Measurements from ENCODE around the gene RNLS. TPM values are rescaled to one million over a fixed set of nuclear protein-coding genes. Genes with fewer than 3 reads are reported as not detected.

RNLS gene
- total and polyA plus RNA-seq, 5 experiments from 2014 or later, result 2.2 to 3.8 (median 3.1) TPM

Other genes with a start within 250 kb of the RNLS start
- under 1 TPM; 0.18 to 0.22 TPM for gene LIPJ, start 3.4 kb upstream of the RNLS start, total RNA-seq
- gene LIPJ, start 3.4 kb upstream of the RNLS start, polyA plus RNA-seq, result not detected
- not detected for gene LIPF, start 81.1 kb upstream of the RNLS start, total RNA-seq
- gene LIPF, start 81.1 kb upstream of the RNLS start, polyA plus RNA-seq, result not detected
- gene LIPK, start 122.9 kb upstream of the RNLS start, total RNA-seq, result not detected
- gene LIPK, start 122.9 kb upstream of the RNLS start, polyA plus RNA-seq, result not detected
- not detected for gene LIPN, start 176.7 kb upstream of the RNLS start, total RNA-seq
- not detected for gene LIPN, start 176.7 kb upstream of the RNLS start, polyA plus RNA-seq
- not detected for gene LIPM, start 219.4 kb upstream of the RNLS start, total RNA-seq
- gene LIPM, start 219.4 kb upstream of the RNLS start, polyA plus RNA-seq, result not detected